D721Med (cell line): ENCODE measurements around the gene FLT4.
A peak's percentile ranks its signal among the peaks of the same experiment; 100 is the strongest.

ENCODE experiments used
- DNase-seq: peaks from one replicate; pipeline ENCODE4 v3.0.0; 2011; ENCODE audit warnings: low spot score; ENCODE audit not compliant: insufficient read length
- FAIRE-seq: peaks from 2 replicates; lab custom pipeline; 2011; peaks lifted over from hg19 to GRCh38; lab: Jason Lieb, UNC
- CTCF ChIP-seq: IDR thresholded peaks from 2 replicates; pipeline ENCODE4 v1.5.1; 2012; ENCODE audit warnings: mild to moderate bottlenecking, control low read depth; ENCODE audit not compliant: insufficient read depth; ENCODE audit errors: missing control alignments

FLT4 gene

GRCh38 chr5:180649297-180650039, at the start of gene FLT4:
Gene FLT4 (minus strand): TSS chr5:180649600. CDS start chr5:180649545, 55 bp downstream.
- TF ChIP-seq CTCF: no peak
- FAIRE-seq (no peak), DNase-seq (peak; percentile 33)

GRCh38 chr5:180699042-180699441, 49.6 kb upstream of the FLT4 start:
- FAIRE-seq (no peak), DNase-seq (no peak)
- no peak for TF ChIP-seq CTCF

GRCh38 chr5:180696116-180696515, 46.7 kb upstream of the FLT4 start:
- FAIRE-seq (no peak), DNase-seq (no peak)
- TF ChIP-seq CTCF: no peak

- DNase-seq (no peak), FAIRE-seq (no peak)
- no peak for TF ChIP-seq CTCF
Observed at GRCh38 chr5:180692429-180692828, 43.0 kb upstream of the FLT4 start.

GRCh38 chr5:180691046-180691445, 41.6 kb upstream of the FLT4 start:
- FAIRE-seq (no peak), DNase-seq (no peak)
- no peak for TF ChIP-seq CTCF

- no peak for TF ChIP-seq CTCF
- no peak for DNase-seq
- no peak for FAIRE-seq
Observed at GRCh38 chr5:180690562-180690961, 41.2 kb upstream of the FLT4 start.

GRCh38 chr5:180689775-180690174, 40.4 kb upstream of the FLT4 start:
- DNase-seq: no peak
- no peak for FAIRE-seq
- no peak for TF ChIP-seq CTCF
